H9 (cell line): ENCODE results near the gene MREG. TPM values are rescaled to one million over a fixed set of nuclear protein-coding genes. Genes with fewer than 3 reads are reported as not detected.

Source experiments
- DNase-seq: peaks from one replicate; pipeline ENCODE4 v3.0.0-alpha.2; 2017
- H2AFZ ChIP-seq: one replicate; pipeline ENCODE4 v1.6.1; 2013; ENCODE audit warnings: mild to moderate bottlenecking, low read length, control low read depth, moderate library complexity
- H2AK5ac ChIP-seq: 2 replicates; pipeline ENCODE4 v1.6.1; 2013; ENCODE audit warnings: low read length, control low read depth, mixed read lengths; ENCODE audit not compliant: insufficient read length
- H2BK120ac ChIP-seq: one replicate; pipeline ENCODE4 v1.6.1; 2013; ENCODE audit warnings: low read depth, mild to moderate bottlenecking, low read length, control low read depth, inconsistent platforms; ENCODE audit not compliant: poor library complexity, severe bottlenecking
- H2BK12ac ChIP-seq: 2 replicates; pipeline ENCODE4 v1.6.1; 2013; ENCODE audit warnings: low read length, control low read depth, mixed read lengths, low read depth; ENCODE audit not compliant: insufficient read length
- H2BK15ac ChIP-seq: 2 replicates; pipeline ENCODE4 v1.6.1; 2013; ENCODE audit warnings: low read depth, low read length, control low read depth
- H2BK20ac ChIP-seq: one replicate; pipeline ENCODE4 v1.6.1; 2013; ENCODE audit warnings: low read depth, mild to moderate bottlenecking, low read length, control low read depth, inconsistent platforms; ENCODE audit not compliant: poor library complexity, severe bottlenecking
- H2BK5ac ChIP-seq: 2 replicates; pipeline ENCODE4 v1.6.1; 2013; ENCODE audit warnings: low read length, control low read depth, mixed read lengths; ENCODE audit not compliant: insufficient read length
- H3K14ac ChIP-seq: 2 replicates; pipeline ENCODE4 v1.6.1; 2013; ENCODE audit warnings: low read length, control low read depth; ENCODE audit not compliant: insufficient read depth
- H3K18ac ChIP-seq: 2 replicates; pipeline ENCODE4 v1.6.1; 2013; ENCODE audit warnings: low read depth, mild to moderate bottlenecking, mixed read lengths, low read length, control low read depth; ENCODE audit not compliant: insufficient read length
- H3K23ac ChIP-seq: 2 replicates; pipeline ENCODE4 v1.6.1; 2013; ENCODE audit warnings: low read length, control low read depth, mixed read lengths, low read depth; ENCODE audit not compliant: insufficient read length
- H3K23me2 ChIP-seq: 2 replicates; pipeline ENCODE4 v1.6.1; 2013; ENCODE audit warnings: low read depth, mild to moderate bottlenecking, mixed read lengths, low read length, control low read depth; ENCODE audit not compliant: insufficient read length, poor library complexity, severe bottlenecking
- H3K27ac ChIP-seq: 2 replicates; pipeline ENCODE4 v1.5.1; 2013; ENCODE audit warnings: low read length, control low read depth, mixed read lengths, low read depth; ENCODE audit not compliant: insufficient read length
- H3K27me3 ChIP-seq: 2 replicates; pipeline ENCODE4 v1.6.1; 2013; ENCODE audit warnings: low read length, control low read depth, inconsistent platforms; ENCODE audit not compliant: insufficient read depth
- H3K4ac ChIP-seq: 2 replicates; pipeline ENCODE4 v1.6.1; 2013; ENCODE audit warnings: low read depth, mild to moderate bottlenecking, control low read depth, inconsistent platforms, low read length, moderate library complexity
- H3K4me1 ChIP-seq: 2 replicates; pipeline ENCODE4 v1.6.1; 2013; ENCODE audit warnings: low read length, control low read depth, inconsistent platforms; ENCODE audit not compliant: insufficient read depth
- H3K4me2 ChIP-seq: 2 replicates; pipeline ENCODE4 v1.6.1; 2013; ENCODE audit warnings: low read length, control low read depth, mixed read lengths; ENCODE audit not compliant: insufficient read length, insufficient read depth
- H3K56ac ChIP-seq: 2 replicates; pipeline ENCODE4 v1.6.1; 2013; ENCODE audit warnings: low read depth, mild to moderate bottlenecking, mixed read lengths, low read length, control low read depth; ENCODE audit not compliant: insufficient read length
- H3K79me1 ChIP-seq: 2 replicates; pipeline ENCODE4 v1.6.1; 2013; ENCODE audit warnings: low read depth, mild to moderate bottlenecking, moderate library complexity, low read length, control low read depth, inconsistent platforms; ENCODE audit not compliant: insufficient read depth, poor library complexity, severe bottlenecking
- H3K79me2 ChIP-seq: 2 replicates; pipeline ENCODE4 v1.6.1; 2013; ENCODE audit warnings: low read length, control low read depth, inconsistent platforms; ENCODE audit not compliant: insufficient read depth
- H3K9ac ChIP-seq: 2 replicates; pipeline ENCODE4 v1.6.1; 2013; ENCODE audit warnings: low read length, control low read depth, mixed read lengths; ENCODE audit not compliant: insufficient read length; ENCODE audit errors: extremely low read depth
- H3K9me3 ChIP-seq: one replicate; pipeline ENCODE4 v1.6.1; 2013; ENCODE audit warnings: low read depth, low read length, inconsistent platforms; ENCODE audit not compliant: control insufficient read depth
- H3T11ph ChIP-seq: one replicate; pipeline ENCODE4 v1.6.1; 2013; ENCODE audit warnings: mild to moderate bottlenecking, low read length, control low read depth, inconsistent platforms
- H4K20me1 ChIP-seq: one replicate; pipeline ENCODE4 v1.6.1; 2013; ENCODE audit not compliant: control insufficient read depth, insufficient read length, insufficient read depth
- H4K5ac ChIP-seq: 2 replicates; pipeline ENCODE4 v1.6.1; 2013; ENCODE audit warnings: low read depth, mild to moderate bottlenecking, mixed read lengths, low read length, control low read depth; ENCODE audit not compliant: insufficient read length
- H4K8ac ChIP-seq: replicated peaks from 2 replicates; pipeline ENCODE4 v1.6.1; 2013; ENCODE audit warnings: low read length, control low read depth, mixed read lengths, low read depth; ENCODE audit not compliant: insufficient read length
- H4K91ac ChIP-seq: 2 replicates; pipeline ENCODE4 v1.6.1; 2013; ENCODE audit warnings: low read depth, mild to moderate bottlenecking, moderate library complexity, mixed read lengths, low read length, control low read depth; ENCODE audit not compliant: insufficient read length
- H3K27ac Mint-ChIP-seq, 3 experiments: 2 replicates in 2 of 3; 3 replicates in 1 of 3; pipeline ENCODE4 v1.8.0; 2020 to 2021; ENCODE audit warnings: mixed read lengths in 3 of 3, mild to moderate bottlenecking in 1 of 3, moderate library complexity in 1 of 3
- H3K27me3 Mint-ChIP-seq: 2 replicates; pipeline ENCODE4 v1.8.0; 2021; ENCODE audit warnings: low read depth, mild to moderate bottlenecking, moderate library complexity, mixed read lengths
- H3K36me3 Mint-ChIP-seq, 3 experiments: 2 replicates in 2 of 3; 3 replicates in 1 of 3; pipeline ENCODE4 v1.8.0; 2020 to 2021; ENCODE audit warnings: low read depth in 3 of 3, mixed read lengths in 3 of 3; ENCODE audit not compliant: insufficient read depth in 1 of 3
- H3K4me1 Mint-ChIP-seq, 2 experiments: 2 replicates each; pipeline ENCODE4 v1.8.0; 2020; ENCODE audit warnings: mixed read lengths in 2 of 2
- H3K4me3 Mint-ChIP-seq, 2 experiments: 2 replicates in 1 of 2; 3 replicates in 1 of 2; pipeline ENCODE4 v1.8.0; 2020 to 2021; ENCODE audit warnings: mild to moderate bottlenecking in 2 of 2, mixed read lengths in 2 of 2, moderate library complexity in 1 of 2
- H3K9me3 Mint-ChIP-seq, 2 experiments: 2 replicates in 1 of 2; 3 replicates in 1 of 2; pipeline ENCODE4 v1.8.0; 2020; ENCODE audit warnings: mild to moderate bottlenecking in 2 of 2, mixed read lengths in 2 of 2, moderate library complexity in 1 of 2
- CTCF ChIP-seq: fragments of 200-600 bp; sonication (generic); conservative IDR thresholded peaks from 3 replicates; pipeline ENCODE4 v1.8.0; 2021; ENCODE audit warnings: antibody characterized with exemption, mild to moderate bottlenecking
- WGBS: extraction: QIAGEN DNeasy Blood & Tissue Kit; methylation state at CpG from one replicate; pipeline ENCODE4 v1.1.7; 2013; ENCODE audit warnings: missing lambda C conversion rate, low lambda C conversion rate, mixed read lengths; ENCODE audit not compliant: insufficient read length; ENCODE audit errors: extremely low coverage; 5-methylcytosine and 5-hydroxymethylcytosine counted together
- total RNA-seq: library from RNA; stranded (reverse); gene quantifications from 2 replicates; pipeline ENCODE4 v1.2.1, GENCODE V29; 2021

MREG gene
- total RNA-seq, 1 experiment from 2014 or later: 21.8 TPM

- Histone ChIP-seq H2BK15ac (no peak overlapping the region), H3K79me1 (no peaks in the 10 kb centered on the region), H3K79me2 (no peaks in the 10 kb centered on the region), H3K56ac (no peak overlapping the region), H3K4me2 (no peak overlapping the region), H3K23me2 (no peaks in the 10 kb centered on the region), H3K14ac (no peak overlapping the region), H3K4me1 (peaks cover 2% of the 10 kb centered on the region; the same call in 1 of the 2 replicates), H4K20me1 (no peaks in the 10 kb centered on the region), H2AK5ac (no peak overlapping the region), H3K27ac (no peak overlapping the region), H3K18ac (no peak overlapping the region), H3T11ph (no peak overlapping the region), H2BK120ac (no peak overlapping the region), H2BK5ac (no peak overlapping the region), H3K9me3 (no peaks in the 10 kb centered on the region), H3K9ac (no peak overlapping the region), H3K23ac (no peak overlapping the region), H2BK12ac (no peak overlapping the region), H2BK20ac (no peak overlapping the region), H2AFZ (no peak overlapping the region), H4K8ac (no peak overlapping the region), H4K91ac (no peak overlapping the region), H3K4ac (no peak overlapping the region), H3K27me3 (no peaks in the 10 kb centered on the region), H4K5ac (no peak overlapping the region)
- no peak for DNase-seq
- no peak for TF ChIP-seq CTCF
- no CpG with 5 or more reads among the region's 1 CpG for WGBS
- H3K27ac Mint-ChIP-seq: no peak overlapping the region
- H3K4me1 Mint-ChIP-seq: peaks cover 14% of the 10 kb centered on the region in 2 experiments
- H3K9me3 Mint-ChIP-seq: no peaks in the 10 kb centered on the region
- H3K36me3 Mint-ChIP-seq: peaks cover 14 to 40% (median 39%) of the 10 kb centered on the region in 3 experiments; a peak in 6 of 7 replicates
- no peaks in the 10 kb centered on the region for H3K27me3 Mint-ChIP-seq
- H3K4me3 Mint-ChIP-seq: no peak overlapping the region
Observed at GRCh38 chr2:215941726-215942125, 71.6 kb downstream of the MREG start.
